Iris pigment epithelial cell (primary cell): Measurements from ENCODE around the gene EPX.

Experiments used
- DNase-seq: peaks from one replicate; pipeline ENCODE4 v3.0.0-alpha.2; 2011; ENCODE audit warnings: low read depth

Gene EPX

DNA sequence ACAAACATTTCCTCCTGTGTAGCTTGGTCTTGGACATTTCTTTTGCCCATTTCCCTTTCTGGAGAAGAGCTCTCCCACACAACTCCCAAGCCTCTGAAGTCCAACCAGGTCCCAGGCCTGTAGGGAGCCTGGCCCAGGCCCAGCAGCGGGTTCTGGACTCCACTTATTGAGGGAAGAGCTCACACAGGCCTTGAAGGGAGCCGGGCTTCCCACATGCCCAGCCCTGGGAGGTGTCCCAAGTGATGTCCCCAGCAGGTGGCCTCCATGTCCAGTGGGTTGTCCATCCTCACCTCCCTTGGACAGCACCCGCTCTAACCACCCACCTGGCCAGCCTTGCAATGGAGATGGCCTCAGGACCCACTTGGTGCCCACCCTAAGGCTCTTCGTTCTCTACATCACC, 5.9 kb upstream of the EPX start:
- no peak for DNase-seq

DNA sequence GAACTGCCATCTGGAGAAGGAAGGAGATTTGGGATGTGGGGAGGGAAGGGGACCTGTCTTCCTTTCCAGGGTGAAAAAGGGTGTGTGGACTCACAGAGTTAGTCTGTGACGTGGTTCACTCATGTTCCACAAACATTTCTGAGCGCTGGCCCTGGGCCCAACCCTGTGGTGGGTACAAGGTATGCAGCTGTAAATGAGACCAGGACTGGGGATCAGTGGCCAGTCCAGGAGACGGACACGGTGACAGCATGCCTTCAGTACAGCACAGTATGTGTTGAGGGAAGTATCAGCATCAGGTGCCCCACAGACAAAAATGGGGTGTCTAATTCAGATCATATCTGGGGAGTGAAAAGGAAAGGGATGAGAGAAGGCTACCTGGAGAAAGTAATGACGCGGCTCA, 5.5 kb upstream of the EPX start:
- DNase-seq, result no peak

- no peak for DNase-seq
These were observed 4.9 kb upstream of the EPX start for GRCh38 chr17:58187675-58188074.

- DNase-seq, result peak; percentile 86
These were observed 2.9 kb upstream of the EPX start for GRCh38 chr17:58189436-58190146.

DNA sequence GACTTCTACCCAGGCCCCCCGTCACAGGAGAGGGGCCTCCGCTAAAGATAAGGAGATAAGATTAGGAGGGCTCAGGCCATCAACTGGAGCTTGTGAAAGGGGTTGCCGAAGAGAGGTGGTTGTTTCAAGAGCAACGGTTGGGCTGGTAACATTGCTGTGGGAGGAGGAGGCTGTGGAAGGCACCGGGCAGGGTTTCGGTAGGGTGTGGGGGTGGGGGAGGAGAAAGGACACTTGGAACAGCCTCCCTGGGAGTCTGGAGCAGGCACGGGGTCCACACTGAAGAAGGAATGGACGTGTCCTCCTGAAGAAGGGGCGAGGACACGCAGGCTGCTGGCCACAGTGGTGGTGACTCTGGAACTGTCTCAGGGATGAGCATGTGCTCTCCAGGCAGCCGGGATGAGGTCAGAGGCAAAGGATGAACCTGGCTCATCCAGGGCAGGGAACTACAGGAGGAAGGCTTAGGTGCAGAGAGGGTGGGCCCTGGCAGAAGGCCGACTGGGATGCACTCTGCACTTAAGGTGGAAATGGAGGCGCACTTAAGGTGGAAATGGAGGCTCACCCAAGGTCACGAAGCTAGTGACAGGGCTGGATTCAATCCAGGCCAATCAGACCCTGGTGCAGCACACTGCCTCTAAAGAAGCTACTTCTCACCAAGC, 1.2 kb upstream of the EPX start:
- no peak for DNase-seq

GRCh38 chr17:58193641-58194255, 1.2 kb downstream of the EPX start:
- DNase-seq, result no peak

- DNase-seq, result no peak
These were observed 3.1 kb downstream of the EPX start for GRCh38 chr17:58195518-58196123.

- no peak for DNase-seq
These were observed 4.1 kb downstream of the EPX start for GRCh38 chr17:58196610-58197009.

DNA sequence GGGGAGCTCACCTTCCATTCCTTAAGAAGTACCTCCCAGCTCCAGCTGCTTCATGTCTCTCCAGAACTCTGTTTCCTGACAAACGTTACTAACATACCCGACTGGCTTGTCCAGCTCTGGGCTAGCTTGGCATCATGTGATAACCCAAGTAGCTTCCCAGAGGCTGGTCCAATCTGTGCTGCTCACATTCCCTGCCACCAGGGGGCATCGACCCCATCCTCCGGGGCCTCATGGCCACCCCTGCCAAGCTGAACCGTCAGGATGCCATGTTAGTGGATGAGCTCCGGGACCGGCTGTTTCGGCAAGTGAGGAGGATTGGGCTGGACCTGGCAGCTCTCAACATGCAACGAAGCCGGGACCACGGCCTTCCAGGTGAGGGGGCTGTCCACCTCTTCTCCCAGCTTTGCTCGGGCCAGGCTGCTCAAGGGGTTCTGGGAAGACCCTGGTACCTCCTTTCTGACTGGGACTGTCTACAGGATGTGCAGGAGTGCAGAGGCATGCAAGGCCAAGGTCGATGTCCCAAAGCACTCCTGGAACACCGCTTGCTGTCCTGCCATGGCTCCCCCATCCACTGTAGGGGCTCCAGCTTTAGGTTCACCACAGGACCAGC, 7.6 kb downstream of the EPX start:
- peak; percentile 41 for DNase-seq

DNA sequence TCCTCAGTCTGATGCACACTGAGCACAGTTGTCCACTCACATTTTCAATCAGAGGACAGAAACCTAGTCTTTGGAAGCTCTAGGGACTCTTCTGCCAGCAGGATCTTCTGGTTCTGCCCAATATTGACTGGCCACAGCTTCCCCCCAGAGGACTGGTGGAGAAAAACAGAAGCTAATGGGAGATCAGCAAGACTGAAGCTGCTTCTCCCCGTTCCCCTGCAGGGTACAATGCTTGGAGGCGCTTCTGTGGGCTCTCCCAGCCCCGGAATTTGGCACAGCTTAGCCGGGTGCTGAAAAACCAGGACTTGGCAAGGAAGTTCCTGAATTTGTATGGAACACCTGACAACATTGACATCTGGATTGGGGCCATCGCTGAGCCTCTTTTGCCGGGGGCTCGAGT, 10.3 kb downstream of the EPX start:
- no peak for DNase-seq

GRCh38 chr17:58204796-58205195, 12.3 kb downstream of the EPX start:
- DNase-seq, result no peak

- DNase-seq, result no peak
These were observed 13.4 kb downstream of the EPX start for GRCh38 chr17:58205936-58206335.

DNA sequence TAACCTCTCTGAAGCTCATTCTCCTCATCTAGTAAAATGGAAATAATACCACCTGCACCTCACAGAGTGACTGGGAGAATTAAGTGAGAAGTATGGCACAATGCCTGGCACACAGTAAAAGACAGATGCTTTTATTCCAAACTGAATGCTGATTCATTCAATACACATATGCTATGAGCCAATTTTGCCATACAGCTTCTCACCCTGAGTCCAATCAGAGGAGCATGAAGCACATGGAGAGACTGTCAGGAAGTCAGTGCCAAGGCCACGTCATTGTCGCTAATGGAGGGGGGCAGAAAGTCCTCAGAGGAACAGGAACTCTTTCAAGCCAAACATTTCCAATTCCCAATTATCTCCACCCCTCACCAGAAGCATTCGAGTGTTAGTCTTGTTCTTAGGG, 14.9 kb downstream of the EPX start:
- no peak for DNase-seq

DNA sequence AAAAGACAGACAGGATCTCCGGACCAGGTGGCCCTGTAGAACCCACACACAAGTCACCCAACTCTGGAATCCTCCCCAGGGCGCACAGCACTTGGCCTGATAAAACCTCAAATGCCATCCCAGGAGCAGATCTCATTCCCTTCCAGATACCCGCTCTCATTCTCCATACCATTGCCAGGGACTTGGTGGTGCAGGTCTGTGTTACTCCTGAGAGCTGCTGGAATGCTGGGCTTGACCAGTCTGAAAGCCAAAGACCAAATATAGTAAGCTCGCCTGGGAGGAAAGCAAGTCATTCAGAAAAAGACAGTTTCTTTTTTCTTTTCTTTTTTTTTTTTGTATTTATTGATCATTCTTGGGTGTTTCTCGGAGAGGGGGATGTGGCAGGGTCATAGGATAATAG, 15.8 kb downstream of the EPX start:
- DNase-seq, result no peak

GRCh38 chr17:58210922-58211321, 18.4 kb downstream of the EPX start:
- no peak for DNase-seq

GRCh38 chr17:58215685-58216084, 23.2 kb downstream of the EPX start:
- no peak for DNase-seq

DNA sequence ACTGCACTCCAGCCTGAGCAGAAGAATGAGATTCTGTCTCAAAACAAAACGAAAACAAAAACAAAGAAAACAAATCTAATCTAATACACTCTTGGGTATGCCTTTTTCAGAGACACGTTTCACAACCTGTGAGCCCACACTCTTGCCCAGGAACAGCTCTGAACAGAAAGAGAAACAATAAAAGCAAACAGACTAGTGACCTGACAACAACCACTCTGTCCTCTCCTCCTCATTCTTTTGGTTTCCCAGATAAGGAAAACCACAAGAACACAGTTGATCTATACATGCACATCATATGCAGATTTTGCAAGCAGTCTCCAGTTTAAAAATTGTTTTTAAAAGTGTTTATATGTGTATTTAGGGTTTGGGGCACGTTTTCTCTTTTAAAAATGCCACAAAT, 25.2 kb downstream of the EPX start:
- DNase-seq, result no peak

GRCh38 chr17:58219007-58219788, 26.7 kb downstream of the EPX start, which contains the start of gene MKS1:
Gene MKS1, minus strand, starts transcription at chr17:58219255. Its CDS starts 25 bp downstream, at chr17:58219230.
- DNase-seq, result peak; percentile 87

DNA sequence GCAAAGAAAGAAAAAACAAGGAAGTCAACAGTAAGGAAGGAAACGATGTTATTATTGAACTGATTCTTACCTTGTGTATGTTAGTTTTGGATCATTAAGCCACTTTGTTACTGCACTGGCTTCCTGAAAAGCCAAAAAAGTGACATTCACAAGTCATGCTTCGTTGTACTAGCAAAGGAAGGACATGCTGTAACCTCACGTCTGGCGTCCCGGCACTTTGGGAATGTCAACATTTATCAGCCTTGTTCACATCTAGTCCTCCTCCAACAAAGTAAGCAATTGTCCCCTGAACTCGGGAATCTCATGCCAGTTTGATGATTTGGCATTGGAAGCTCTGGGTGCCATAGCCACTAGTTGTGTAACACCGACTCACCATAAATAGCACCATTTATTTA, 27.3 kb downstream of the EPX start:
- no peak for DNase-seq

DNA sequence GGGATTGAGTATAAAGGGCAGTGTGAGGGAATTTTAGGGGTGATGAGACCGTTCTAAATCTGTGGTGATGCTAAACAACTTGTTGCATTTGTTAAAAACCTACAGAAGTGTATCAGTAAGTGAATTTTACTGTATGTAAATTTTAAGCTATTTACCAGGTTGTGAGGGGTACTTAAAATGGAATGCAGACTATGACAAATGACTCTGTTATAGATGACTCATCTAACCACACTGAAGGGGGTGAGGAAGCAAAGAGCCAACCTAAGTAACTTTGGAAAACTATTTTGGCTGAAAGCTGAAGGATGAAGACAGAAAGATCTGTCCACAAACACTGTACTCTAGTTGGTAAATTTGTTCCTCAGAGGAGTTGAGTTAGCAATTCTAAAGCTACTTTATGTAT, 31.8 kb downstream of the EPX start:
- DNase-seq, result peak; percentile 53

DNA sequence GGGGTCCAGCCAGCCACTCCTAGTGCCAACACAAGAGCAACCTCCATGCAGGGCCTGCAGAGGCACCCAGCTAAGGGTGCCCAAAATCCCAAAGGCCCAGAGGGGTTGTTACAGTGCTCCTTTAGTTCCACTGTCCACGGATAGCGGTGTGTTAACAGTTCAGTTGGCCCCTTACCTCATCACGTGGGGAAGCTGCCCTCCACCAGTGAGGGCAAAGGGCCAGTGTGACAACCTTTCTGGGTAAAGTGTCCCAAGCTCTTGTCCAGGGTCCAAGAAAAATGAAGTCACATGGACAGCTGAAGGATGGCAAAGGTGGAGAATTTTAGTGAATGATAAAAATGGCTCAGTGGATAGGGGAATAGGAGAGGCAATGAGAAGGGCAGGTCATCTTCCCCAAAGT, 35.2 kb downstream of the EPX start:
- DNase-seq, result no peak

DNA sequence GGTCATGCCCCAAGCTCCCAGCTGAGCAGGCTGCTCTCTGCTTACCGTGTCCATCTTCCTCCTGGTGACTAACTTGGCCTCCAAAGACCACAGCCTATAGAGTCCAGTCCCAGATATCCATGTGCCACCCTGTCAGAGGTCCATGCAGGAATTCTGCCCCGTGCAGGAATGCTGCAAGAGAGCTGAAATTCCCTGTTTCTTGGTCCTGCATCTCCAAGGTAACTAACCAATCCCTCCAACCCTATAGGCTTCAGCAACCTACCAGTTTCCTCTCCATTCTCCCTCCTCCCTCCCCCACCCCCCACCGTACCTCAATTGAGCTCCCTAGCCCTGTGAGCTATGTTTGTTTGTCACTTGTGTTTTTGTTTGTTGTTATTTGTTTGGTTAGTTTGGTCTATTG, 36.2 kb downstream of the EPX start:
- no peak for DNase-seq
